PC-9 (cell line): ENCODE data around the gene USP48. TPM values are rescaled to one million over a fixed set of nuclear protein-coding genes. Genes with fewer than 3 reads are reported as not detected.
"Not testable (repeated sequence)": the region's sequence is repeated elsewhere in the genome, so short reads cannot be mapped to it uniquely, and the experiment has no call there.

Experiments used
- BruUV-seq: library from RNA; stranded (reverse); fragments of 400-500 nt; replicated peaks from 2 replicates; lab custom pipeline; 2021; lab: Mats Ljungman, UMichigan
- CTCF ChIA-PET: fragments of 300-600 bp; sonication (Branson Sonifier 250); formaldehyde crosslinking; loops from one replicate; lab custom pipeline; 2022; ENCODE audit warnings: antibody characterized with exemption; lab: Charles Lee
- POLR2A ChIA-PET: fragments of 300-600 bp; sonication (Branson Sonifier 250); formaldehyde crosslinking; loops from one replicate; lab custom pipeline; 2022; ENCODE audit warnings: antibody characterized with exemption; ENCODE audit not compliant: unreplicated experiment; lab: Charles Lee
- DNase-seq, 2 experiments: peaks; one replicate each; pipeline versions ENCODE4 v3.0.0 to v3.0.0-alpha.2; 2015 to 2022; ENCODE audit warnings: mixed read lengths in 1 of 2
- H2AFZ ChIP-seq: fragments of 200-600 bp; sonication (generic); 2 replicates; pipeline ENCODE4 v1.8.1; 2017; ENCODE audit warnings: antibody characterized with exemption
- H3F3A ChIP-seq: fragments of 200-600 bp; sonication (generic); 2 replicates; pipeline ENCODE4 v1.8.1; 2017; ENCODE audit warnings: antibody characterized with exemption, mild to moderate bottlenecking, low read depth; ENCODE audit not compliant: insufficient read depth
- H3K27ac ChIP-seq: fragments of 200-600 bp; sonication (generic); 2 replicates; pipeline ENCODE4 v1.6.1; 2016; ENCODE audit warnings: mixed run types
- H3K27me3 ChIP-seq: fragments of 200-600 bp; sonication (generic); 2 replicates; pipeline ENCODE4 v1.6.1; 2016; ENCODE audit warnings: low read depth, mixed run types; ENCODE audit not compliant: insufficient read depth
- H3K36me3 ChIP-seq: fragments of 200-600 bp; sonication (generic); 2 replicates; pipeline ENCODE4 v1.6.1; 2016; ENCODE audit warnings: low read depth, mixed run types
- H3K4me1 ChIP-seq: fragments of 200-600 bp; sonication (generic); replicated peaks from 2 replicates; pipeline ENCODE4 v1.6.1; 2016; ENCODE audit warnings: mixed run types; ENCODE audit not compliant: insufficient read depth
- H3K4me2 ChIP-seq: fragments of 200-600 bp; sonication (generic); 2 replicates; pipeline ENCODE4 v1.6.1; 2017; ENCODE audit warnings: mixed run types
- H3K4me3 ChIP-seq: fragments of 200-600 bp; sonication (generic); 2 replicates; pipeline ENCODE4 v1.6.1; 2016; ENCODE audit warnings: mixed run types
- H3K79me2 ChIP-seq: fragments of 200-600 bp; sonication (generic); 2 replicates; pipeline ENCODE4 v1.6.1; 2017; ENCODE audit warnings: low read depth, mixed run types
- H3K9me2 ChIP-seq: fragments of 200-600 bp; sonication (generic); 2 replicates; pipeline ENCODE4 v1.8.1; 2017; ENCODE audit warnings: mild to moderate bottlenecking; ENCODE audit not compliant: insufficient read depth
- H3K9me3 ChIP-seq: fragments of 200-600 bp; sonication (generic); 2 replicates; pipeline ENCODE4 v1.8.1; 2016; ENCODE audit warnings: low read depth; ENCODE audit not compliant: insufficient read depth
- H4K20me1 ChIP-seq: fragments of 200-600 bp; sonication (generic); 2 replicates; pipeline ENCODE4 v1.8.1; 2017; ENCODE audit not compliant: insufficient read depth
- EZH2 ChIP-seq: fragments of 200-600 bp; sonication (generic); IDR thresholded peaks from 2 replicates; pipeline ENCODE4 v1.8.0; 2017; ENCODE audit warnings: antibody characterized with exemption, low read depth
- intact Hi-C: fragments of 100-400 bp; cut with micrococcal nuclease; formaldehyde crosslinking; loops from one replicate; pipeline ENCODE4 v1.10.0; 2022; ENCODE audit not compliant: unreplicated experiment
- total RNA-seq: library from RNA; stranded (reverse); gene quantifications from 2 replicates; pipeline ENCODE4 v1.2.3, GENCODE V29; 2021
- TF ChIP-seq, protein P1 (sequence below): fragments of 200-600 bp; sonication (generic); conservative IDR thresholded peaks from 2 replicates; pipeline ENCODE4 v1.6.1; 2017; ENCODE audit warnings: mixed run types, antibody characterized with exemption, mild to moderate bottlenecking, moderate library complexity

USP48 gene
- total RNA-seq, 1 experiment from 2014 or later = 63.1 TPM

- TF ChIP-seq, protein P1, sequence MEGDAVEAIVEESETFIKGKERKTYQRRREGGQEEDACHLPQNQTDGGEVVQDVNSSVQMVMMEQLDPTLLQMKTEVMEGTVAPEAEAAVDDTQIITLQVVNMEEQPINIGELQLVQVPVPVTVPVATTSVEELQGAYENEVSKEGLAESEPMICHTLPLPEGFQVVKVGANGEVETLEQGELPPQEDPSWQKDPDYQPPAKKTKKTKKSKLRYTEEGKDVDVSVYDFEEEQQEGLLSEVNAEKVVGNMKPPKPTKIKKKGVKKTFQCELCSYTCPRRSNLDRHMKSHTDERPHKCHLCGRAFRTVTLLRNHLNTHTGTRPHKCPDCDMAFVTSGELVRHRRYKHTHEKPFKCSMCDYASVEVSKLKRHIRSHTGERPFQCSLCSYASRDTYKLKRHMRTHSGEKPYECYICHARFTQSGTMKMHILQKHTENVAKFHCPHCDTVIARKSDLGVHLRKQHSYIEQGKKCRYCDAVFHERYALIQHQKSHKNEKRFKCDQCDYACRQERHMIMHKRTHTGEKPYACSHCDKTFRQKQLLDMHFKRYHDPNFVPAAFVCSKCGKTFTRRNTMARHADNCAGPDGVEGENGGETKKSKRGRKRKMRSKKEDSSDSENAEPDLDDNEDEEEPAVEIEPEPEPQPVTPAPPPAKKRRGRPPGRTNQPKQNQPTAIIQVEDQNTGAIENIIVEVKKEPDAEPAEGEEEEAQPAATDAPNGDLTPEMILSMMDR = no peak
- TF ChIP-seq EZH2 = no peak
- Histone ChIP-seq H3K9me3 (no peaks in the 10 kb centered on the region), H3K4me1 (no peaks in the 10 kb centered on the region), H3K4me3 (no peak overlapping the region), H3K36me3 (no peaks in the 10 kb centered on the region), H3K79me2 (peaks cover 76% of the 10 kb centered on the region), H3F3A (peaks cover 9% of the 10 kb centered on the region; the same call in 1 of the 2 replicates), H3K4me2 (no peak overlapping the region), H3K27ac (no peak overlapping the region), H4K20me1 (peaks cover 13% of the 10 kb centered on the region; the same call in 1 of the 2 replicates), H3K9me2 (no peaks in the 10 kb centered on the region), H3K27me3 (no peaks in the 10 kb centered on the region), H2AFZ (no peak overlapping the region)
- intact Hi-C loops = no loop called here
- BruUV-seq = no TSS peak
- POLR2A ChIA-PET = interaction anchor here (0.6 kb wide), 1 partner anchor 77 kb away, joined by 5 read pairs; no protein-coding TSS in a partner anchor
- DNase-seq = no peak
- CTCF ChIA-PET = no interaction called here
Measured at GRCh38 chr1:21778405-21778727, 4.6 kb downstream of the USP48 start.

DNA sequence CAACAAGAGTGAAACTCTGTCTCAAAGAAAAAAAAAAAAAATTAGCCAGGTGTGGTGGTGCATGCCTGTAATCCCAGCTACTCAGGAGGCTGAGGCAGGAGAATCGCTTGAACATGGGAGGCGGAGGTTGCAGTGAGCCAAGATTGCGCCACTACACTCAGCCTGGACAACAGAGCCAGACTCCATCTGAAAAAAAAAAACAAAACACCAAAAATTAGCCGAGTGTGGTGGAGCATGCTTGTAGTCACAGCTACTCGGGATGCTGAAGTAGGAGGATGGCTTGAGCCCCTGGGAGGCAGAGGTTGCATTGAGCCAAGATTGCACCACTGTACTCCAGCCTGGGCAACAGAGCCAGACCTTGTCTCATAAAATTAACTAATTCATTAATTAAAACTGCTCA lies 6.0 kb downstream of the USP48 start:
- H3K36me3 ChIP-seq, H3K4me2 ChIP-seq, CTCF ChIA-PET, H3K9me2 ChIP-seq, BruUV-seq, POLR2A ChIA-PET, H3K27me3 ChIP-seq, H3K4me3 ChIP-seq, H3K27ac ChIP-seq, H3F3A ChIP-seq, H3K4me1 ChIP-seq, DNase-seq, H2AFZ ChIP-seq, H3K9me3 ChIP-seq, intact Hi-C loops: not testable (repeated sequence)
- peaks cover 76% of the 10 kb centered on the region for H3K79me2 ChIP-seq
- H4K20me1 ChIP-seq = peaks cover 13% of the 10 kb centered on the region; the same call in 1 of the 2 replicates

- no peak overlapping the region for H3K4me3 ChIP-seq
- intact Hi-C loops = no loop called here
- H3K4me1 ChIP-seq = no peaks in the 10 kb centered on the region
- POLR2A ChIA-PET = no interaction called here
- peaks cover 72% of the 10 kb centered on the region for H3K79me2 ChIP-seq
- peak in 1 of 2 experiments; percentile 72 for DNase-seq
- peaks cover 13% of the 10 kb centered on the region; the same call in 1 of the 2 replicates for H4K20me1 ChIP-seq
- no TSS peak for BruUV-seq
- no peak overlapping the region for H3K4me2 ChIP-seq
- H3K27ac ChIP-seq = no peak overlapping the region
- H3K9me2 ChIP-seq = no peaks in the 10 kb centered on the region
- no peak overlapping the region for H2AFZ ChIP-seq
- H3K27me3 ChIP-seq = no peaks in the 10 kb centered on the region
- CTCF ChIA-PET = no interaction called here
- H3K36me3 ChIP-seq = no peaks in the 10 kb centered on the region
- no peaks in the 10 kb centered on the region for H3F3A ChIP-seq
- TF ChIP-seq, protein P1 = no peak
- no peak for TF ChIP-seq EZH2
- no peaks in the 10 kb centered on the region for H3K9me3 ChIP-seq
Measured at GRCh38 chr1:21775985-21776562, 6.9 kb downstream of the USP48 start.

DNA sequence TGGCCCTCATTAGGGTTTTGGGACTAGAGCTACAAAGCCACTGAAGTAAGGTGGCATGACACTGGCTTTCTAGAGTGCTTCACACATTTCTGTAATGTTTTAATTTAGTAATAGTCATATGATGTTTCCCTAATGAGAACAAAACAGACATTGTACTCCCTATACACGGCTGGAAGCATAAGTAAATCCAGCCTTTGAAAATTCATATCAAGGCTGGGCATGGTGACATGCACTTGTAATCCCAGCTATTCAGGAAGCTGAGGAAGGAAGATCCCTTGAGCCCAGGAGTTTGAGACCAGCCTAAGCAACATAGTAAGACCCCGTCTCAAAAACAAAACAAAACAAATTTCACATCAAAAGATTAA lies 7.4 kb downstream of the USP48 start:
- no peaks in the 10 kb centered on the region for H3F3A ChIP-seq
- H3K9me3 ChIP-seq = no peaks in the 10 kb centered on the region
- BruUV-seq = no TSS peak
- no peaks in the 10 kb centered on the region for H3K9me2 ChIP-seq
- no peak overlapping the region for H2AFZ ChIP-seq
- TF ChIP-seq, protein P1 = no peak
- TF ChIP-seq EZH2 = no peak
- H3K4me3 ChIP-seq = no peak overlapping the region
- ChIA-PET CTCF (no interaction called here), POLR2A (no interaction called here)
- intact Hi-C loops = no loop called here
- H3K27ac ChIP-seq = no peak overlapping the region
- no peaks in the 10 kb centered on the region for H3K4me1 ChIP-seq
- H3K27me3 ChIP-seq = no peaks in the 10 kb centered on the region
- H3K79me2 ChIP-seq = peaks cover 66% of the 10 kb centered on the region
- no peak overlapping the region for H3K4me2 ChIP-seq
- no peaks in the 10 kb centered on the region for H3K36me3 ChIP-seq
- DNase-seq = no peak
- peaks cover 13% of the 10 kb centered on the region; the same call in 1 of the 2 replicates for H4K20me1 ChIP-seq
